K562 (cell line): ENCODE measurements around the gene KIAA0513. TPM values are rescaled to one million over a fixed set of nuclear protein-coding genes. Genes with fewer than 3 reads are reported as not detected.

Source experiments
- BRCA1 ChIP-seq, 2 experiments: fragments of 450-650 bp in 1 of 2; sonication (generic) in 1 of 2; formaldehyde crosslinking in 1 of 2; IDR thresholded peaks; 2 replicates each; pipeline versions ENCODE4 v1.5.0 to v1.6.1; 2017 to 2020; ENCODE audit warnings: mild to moderate bottlenecking in 1 of 2, missing genetic modification reagents in 1 of 2
- BRD9 ChIP-seq: fragments of 450-650 bp; IDR thresholded peaks from 2 replicates; pipeline ENCODE4 v1.6.1; 2018; ENCODE audit warnings: low read depth; ENCODE audit not compliant: partially characterized antibody
- ILF3 ChIP-seq: fragments of 450-650 bp; IDR thresholded peaks from 2 replicates; pipeline ENCODE4 v1.6.1; 2018; ENCODE audit warnings: antibody characterized with exemption, mild to moderate bottlenecking, moderate library complexity, borderline replicate concordance
- MYNN ChIP-seq, 2 experiments: sonication (generic); formaldehyde crosslinking in 1 of 2; IDR thresholded peaks; 2 replicates each; pipeline versions ENCODE4 v1.5.0 to v1.6.1; 2016 to 2020; ENCODE audit warnings: antibody characterized with exemption in 1 of 2, missing genetic modification reagents in 1 of 2
- RBM15 ChIP-seq: fragments of 200-400 bp; formaldehyde crosslinking; IDR thresholded peaks from 2 replicates; pipeline ENCODE4 v1.6.1; 2018; ENCODE audit warnings: mild to moderate bottlenecking, low read length, moderate library complexity; ENCODE audit not compliant: insufficient read depth
- ZNF699 ChIP-seq: fragments of 250-450 bp; sonication (Bioruptor Pico); IDR thresholded peaks from 2 replicates; pipeline ENCODE4 v1.8.0; 2021; ENCODE audit warnings: mild to moderate bottlenecking, moderate library complexity; ENCODE audit not compliant: insufficient replicate concordance
- polyA plus RNA-seq, 8 experiments: library from polyadenylated mRNA; depleted of rRNA in 4 of 8; stranded (reverse) in 5 of 8; unstranded in 3 of 8; fragments of >200 nt; fragmentation: Nextera tagmentation in 2 of 8; fragmentation: Illumina TruSeq in 1 of 8; extraction: Ambion mirVana in 2 of 8; extraction: Trizol in 1 of 8; gene quantifications; 2 replicates each; pipeline versions ENCODE4 v1.2.1 to v1.2.3, GENCODE V29; 2011 to 2014; ENCODE audit warnings: inconsistent platforms in 1 of 8, missing spikeins in 1 of 8
- total RNA-seq, 7 experiments: library from RNA; depleted of rRNA in 6 of 7; stranded (reverse); fragments of >200 nt in 6 of 7; fragmentation: Illumina TruSeq in 2 of 7; extraction: Trizol in 2 of 7; gene quantifications; 2 replicates each; pipeline versions ENCODE4 v1.2.1 to v1.2.3, GENCODE V29; 2011 to 2021; ENCODE audit warnings: low replicate concordance in 1 of 7
- TF ChIP-seq, protein P1 (sequence below): conservative IDR thresholded peaks from 2 replicates; pipeline ENCODE4 v1.6.1; 2011; ENCODE audit warnings: low read depth, mild to moderate bottlenecking, low read length; ENCODE audit not compliant: control insufficient read depth
- TF ChIP-seq, protein P2 (sequence below): sonication (generic); formaldehyde crosslinking; IDR thresholded peaks from 2 replicates; pipeline ENCODE4 v1.8.0; 2022; ENCODE audit warnings: missing genetic modification reagents, mild to moderate bottlenecking, borderline replicate concordance
- TF ChIP-seq, protein P3 (sequence below), 2 experiments: fragments of 150-350 bp in 1 of 2; IDR thresholded peaks; 2 replicates each; pipeline ENCODE4 v1.6.1; 2012 to 2016; ENCODE audit warnings: low read depth in 2 of 2, low read length in 2 of 2, mild to moderate bottlenecking in 1 of 2, moderate library complexity in 1 of 2

The KIAA0513 gene
- total and polyA plus RNA-seq, 9 of the 15 experiments (the other 6 are each of a cell fraction or from before 2014, with no cell fraction given): 0.18 to 13.7 (median 10.2) TPM

DNA sequence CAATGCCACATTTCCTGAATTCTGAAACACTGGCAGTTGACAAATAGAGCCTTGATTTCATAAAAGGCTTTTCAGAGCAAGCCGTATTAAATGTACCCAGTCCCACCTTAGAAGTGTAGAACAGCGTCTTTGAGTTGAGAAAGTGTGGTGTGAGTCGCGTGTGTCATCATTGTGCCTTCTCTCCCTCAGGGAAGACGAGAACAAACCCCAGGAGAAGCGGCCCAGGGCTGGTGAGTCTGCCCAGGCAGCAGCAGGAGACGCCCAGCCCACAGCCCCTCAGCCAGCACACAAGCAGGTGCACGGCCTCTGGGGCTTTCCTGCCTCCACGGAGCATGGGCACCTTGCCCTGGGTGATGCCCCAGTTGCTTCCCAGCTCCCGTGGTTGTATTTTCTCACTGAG is 50.6 kb downstream of the KIAA0513 start (continued):
- TF ChIP-seq, protein P1, sequence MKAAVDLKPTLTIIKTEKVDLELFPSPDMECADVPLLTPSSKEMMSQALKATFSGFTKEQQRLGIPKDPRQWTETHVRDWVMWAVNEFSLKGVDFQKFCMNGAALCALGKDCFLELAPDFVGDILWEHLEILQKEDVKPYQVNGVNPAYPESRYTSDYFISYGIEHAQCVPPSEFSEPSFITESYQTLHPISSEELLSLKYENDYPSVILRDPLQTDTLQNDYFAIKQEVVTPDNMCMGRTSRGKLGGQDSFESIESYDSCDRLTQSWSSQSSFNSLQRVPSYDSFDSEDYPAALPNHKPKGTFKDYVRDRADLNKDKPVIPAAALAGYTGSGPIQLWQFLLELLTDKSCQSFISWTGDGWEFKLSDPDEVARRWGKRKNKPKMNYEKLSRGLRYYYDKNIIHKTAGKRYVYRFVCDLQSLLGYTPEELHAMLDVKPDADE: no peak
- TF ChIP-seq ILF3: no peak
- TF ChIP-seq ZNF699: no peak
- TF ChIP-seq, protein P2, sequence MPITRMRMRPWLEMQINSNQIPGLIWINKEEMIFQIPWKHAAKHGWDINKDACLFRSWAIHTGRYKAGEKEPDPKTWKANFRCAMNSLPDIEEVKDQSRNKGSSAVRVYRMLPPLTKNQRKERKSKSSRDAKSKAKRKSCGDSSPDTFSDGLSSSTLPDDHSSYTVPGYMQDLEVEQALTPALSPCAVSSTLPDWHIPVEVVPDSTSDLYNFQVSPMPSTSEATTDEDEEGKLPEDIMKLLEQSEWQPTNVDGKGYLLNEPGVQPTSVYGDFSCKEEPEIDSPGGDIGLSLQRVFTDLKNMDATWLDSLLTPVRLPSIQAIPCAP (CRISPR knock-in tag): no peak
- no peak for TF ChIP-seq BRD9
- no peak for TF ChIP-seq MYNN (IDR thresholded peaks at IDR 0.05)
- no peak for TF ChIP-seq MYNN (CRISPR knock-in tag; IDR thresholded peaks at IDR 0.05)
- TF ChIP-seq RBM15: no peak
- TF ChIP-seq BRCA1 (IDR thresholded peaks at IDR 0.05): no peak
- no peak for TF ChIP-seq BRCA1 (CRISPR knock-in tag; IDR thresholded peaks at IDR 0.05)
- TF ChIP-seq, protein P3, sequence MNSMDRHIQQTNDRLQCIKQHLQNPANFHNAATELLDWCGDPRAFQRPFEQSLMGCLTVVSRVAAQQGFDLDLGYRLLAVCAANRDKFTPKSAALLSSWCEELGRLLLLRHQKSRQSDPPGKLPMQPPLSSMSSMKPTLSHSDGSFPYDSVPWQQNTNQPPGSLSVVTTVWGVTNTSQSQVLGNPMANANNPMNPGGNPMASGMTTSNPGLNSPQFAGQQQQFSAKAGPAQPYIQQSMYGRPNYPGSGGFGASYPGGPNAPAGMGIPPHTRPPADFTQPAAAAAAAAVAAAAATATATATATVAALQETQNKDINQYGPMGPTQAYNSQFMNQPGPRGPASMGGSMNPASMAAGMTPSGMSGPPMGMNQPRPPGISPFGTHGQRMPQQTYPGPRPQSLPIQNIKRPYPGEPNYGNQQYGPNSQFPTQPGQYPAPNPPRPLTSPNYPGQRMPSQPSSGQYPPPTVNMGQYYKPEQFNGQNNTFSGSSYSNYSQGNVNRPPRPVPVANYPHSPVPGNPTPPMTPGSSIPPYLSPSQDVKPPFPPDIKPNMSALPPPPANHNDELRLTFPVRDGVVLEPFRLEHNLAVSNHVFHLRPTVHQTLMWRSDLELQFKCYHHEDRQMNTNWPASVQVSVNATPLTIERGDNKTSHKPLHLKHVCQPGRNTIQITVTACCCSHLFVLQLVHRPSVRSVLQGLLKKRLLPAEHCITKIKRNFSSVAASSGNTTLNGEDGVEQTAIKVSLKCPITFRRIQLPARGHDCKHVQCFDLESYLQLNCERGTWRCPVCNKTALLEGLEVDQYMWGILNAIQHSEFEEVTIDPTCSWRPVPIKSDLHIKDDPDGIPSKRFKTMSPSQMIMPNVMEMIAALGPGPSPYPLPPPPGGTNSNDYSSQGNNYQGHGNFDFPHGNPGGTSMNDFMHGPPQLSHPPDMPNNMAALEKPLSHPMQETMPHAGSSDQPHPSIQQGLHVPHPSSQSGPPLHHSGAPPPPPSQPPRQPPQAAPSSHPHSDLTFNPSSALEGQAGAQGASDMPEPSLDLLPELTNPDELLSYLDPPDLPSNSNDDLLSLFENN (IDR thresholded peaks at IDR 0.05; ENCODE audit: low read depth in 2 of 2, low read length in 2 of 2): no peak
